Cardiac fibroblast (primary cell): ENCODE data around the gene FOXK1.
A peak's percentile ranks its signal among the peaks of the same experiment; 100 is the strongest.
"Not testable (repeated sequence)": the region's sequence is repeated elsewhere in the genome, so short reads cannot be mapped to it uniquely, and the experiment has no call there.

Experiments
- DNase-seq, 2 donors: peaks; one replicate each; pipeline versions ENCODE4 v3.0.0 to v3.0.0-alpha.2; 2010; ENCODE audit warnings: low read depth in 2 of 2
- H3K4me3 ChIP-seq, 2 donors: replicated peaks in 1 of 2; 1 replicate in 1 of 2; 2 replicates in 1 of 2; pipeline ENCODE4 v1.5.1; 2011; ENCODE audit warnings: low read depth in 2 of 2, low read length in 2 of 2, mild to moderate bottlenecking in 2 of 2, moderate library complexity in 1 of 2
- CTCF ChIP-seq: IDR thresholded peaks from one replicate; pipeline ENCODE4 v1.5.1; 2011; ENCODE audit warnings: low read depth, mild to moderate bottlenecking, low read length, inconsistent platforms

FOXK1 gene

DNA sequence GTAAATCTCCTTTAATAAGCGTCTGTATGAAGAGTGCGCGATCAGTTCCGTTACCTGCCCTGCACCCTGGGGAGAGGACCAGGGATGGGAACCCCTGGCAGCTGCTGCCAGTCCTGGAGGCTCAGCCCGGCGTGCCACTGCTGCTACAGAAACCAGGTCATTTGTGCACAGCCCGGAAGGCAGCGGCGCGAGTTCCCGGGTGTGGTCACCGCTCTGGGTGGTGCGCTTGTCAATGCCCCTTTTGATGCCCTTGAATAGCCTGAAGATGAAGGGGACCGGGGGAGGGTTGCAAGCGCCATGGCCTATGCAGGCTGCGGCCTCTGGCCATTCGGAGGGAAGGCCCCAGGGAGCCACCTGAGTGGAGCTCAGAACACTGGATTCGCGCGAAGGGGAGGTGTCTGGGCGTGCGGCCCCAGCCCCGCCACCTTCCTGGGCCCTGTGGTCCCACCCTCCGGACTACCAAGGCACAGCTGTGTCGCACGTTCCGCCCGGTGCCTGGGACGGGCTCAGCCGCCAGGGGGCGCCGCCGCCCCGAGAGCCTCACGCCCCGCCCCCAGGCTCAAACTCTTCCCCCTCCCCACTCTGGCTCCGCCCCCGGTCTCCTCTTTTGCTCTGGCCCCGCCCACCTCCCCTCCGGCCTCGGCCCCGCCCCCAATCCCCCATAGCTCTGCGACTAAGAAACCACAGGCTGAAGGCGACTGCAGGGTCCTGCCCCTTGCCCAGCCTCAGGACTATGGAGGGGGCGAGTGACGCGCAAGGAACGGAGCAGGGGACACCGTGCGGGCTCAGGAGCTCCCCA is 109.8 kb downstream of the FOXK1 start:
- TF ChIP-seq CTCF = peak; percentile 35
- no peak overlapping the region for H3K4me3 ChIP-seq
- DNase-seq = peak; percentile 52 to 64

DNA sequence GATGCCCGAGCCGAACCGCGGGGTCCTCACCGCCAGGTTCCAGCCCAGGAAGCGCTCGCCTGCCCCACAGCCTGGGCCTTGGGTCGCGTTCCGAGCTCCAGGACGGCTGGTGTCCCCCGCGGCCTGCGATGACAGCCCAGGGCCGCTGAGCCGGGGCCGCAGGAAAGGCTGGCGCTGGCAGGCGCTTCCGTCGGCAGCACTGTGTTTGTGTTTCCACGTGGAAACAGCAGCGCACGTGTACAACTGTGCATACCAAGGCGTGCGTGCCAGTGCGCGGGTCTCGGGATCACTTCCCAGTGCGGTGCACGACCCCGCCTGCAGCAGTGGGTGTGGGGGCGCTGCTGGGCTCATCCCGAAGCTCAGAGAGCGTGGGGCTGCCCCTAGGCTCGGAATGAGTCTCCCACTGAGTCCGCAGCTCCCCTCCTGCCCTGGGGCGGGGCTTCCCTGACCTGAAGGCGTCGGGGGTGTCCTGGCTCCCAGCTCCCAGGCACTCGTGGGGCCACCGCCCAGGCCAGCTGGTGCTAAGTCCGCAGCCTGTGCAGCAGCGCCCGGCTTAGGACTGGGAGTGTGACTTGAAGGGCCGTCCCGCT is 110.5 kb downstream of the FOXK1 start:
- H3K4me3 ChIP-seq = no peak overlapping the region
- no peak for TF ChIP-seq CTCF
- no peak for DNase-seq

DNA sequence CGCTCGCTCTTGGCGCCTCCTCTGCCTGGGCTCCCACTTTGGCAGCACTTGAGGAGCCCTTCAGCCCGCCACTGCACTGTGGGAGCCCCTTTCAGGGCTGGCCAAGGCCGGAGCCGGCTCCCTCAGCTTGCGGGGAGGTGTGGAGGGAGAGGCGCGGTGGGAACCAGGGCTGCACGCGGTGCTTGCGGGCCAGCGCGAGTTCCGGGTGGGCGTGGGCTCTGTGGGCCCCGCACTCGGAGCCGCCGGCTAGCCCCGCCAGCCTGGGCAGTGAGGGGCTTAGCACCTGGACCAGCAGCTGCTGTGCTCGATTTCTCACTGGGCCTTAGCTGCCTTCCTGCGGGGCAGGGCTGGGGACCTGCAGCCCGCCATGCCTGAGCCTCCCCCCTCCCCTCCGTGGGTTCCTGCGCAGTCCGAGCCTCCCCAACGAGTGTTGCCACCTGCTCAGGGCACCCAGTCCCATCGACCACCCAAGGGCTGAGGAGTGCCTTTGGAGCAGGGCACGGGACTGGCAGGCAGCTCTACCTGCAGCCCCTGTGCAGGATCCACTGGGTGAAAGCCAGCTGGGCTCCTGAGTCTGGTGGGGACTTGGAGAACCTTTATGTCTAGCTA is 111.4 kb downstream of the FOXK1 start:
- DNase-seq, H3K4me3 ChIP-seq: not testable (repeated sequence)

DNA sequence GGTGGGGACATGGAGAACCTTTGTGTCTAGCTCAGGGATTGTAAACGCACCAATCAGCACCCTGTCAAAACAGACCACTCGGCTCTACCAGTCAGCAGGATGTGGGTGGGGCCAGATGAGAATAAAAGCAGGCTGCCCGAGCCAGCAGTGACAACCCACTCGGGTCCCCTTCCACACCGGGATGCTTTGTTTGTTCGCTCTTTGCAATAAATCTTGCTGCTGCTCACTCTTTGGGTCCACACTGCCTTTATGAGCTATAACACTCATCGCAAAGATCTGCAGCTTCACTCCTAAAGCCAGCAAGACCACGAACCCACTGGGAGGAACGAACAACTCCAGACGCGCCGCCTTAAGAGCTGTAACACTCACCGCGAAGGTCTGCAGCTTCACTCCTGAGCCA is 112.1 kb downstream of the FOXK1 start:
- not testable (repeated sequence) for H3K4me3 ChIP-seq, DNase-seq

DNA sequence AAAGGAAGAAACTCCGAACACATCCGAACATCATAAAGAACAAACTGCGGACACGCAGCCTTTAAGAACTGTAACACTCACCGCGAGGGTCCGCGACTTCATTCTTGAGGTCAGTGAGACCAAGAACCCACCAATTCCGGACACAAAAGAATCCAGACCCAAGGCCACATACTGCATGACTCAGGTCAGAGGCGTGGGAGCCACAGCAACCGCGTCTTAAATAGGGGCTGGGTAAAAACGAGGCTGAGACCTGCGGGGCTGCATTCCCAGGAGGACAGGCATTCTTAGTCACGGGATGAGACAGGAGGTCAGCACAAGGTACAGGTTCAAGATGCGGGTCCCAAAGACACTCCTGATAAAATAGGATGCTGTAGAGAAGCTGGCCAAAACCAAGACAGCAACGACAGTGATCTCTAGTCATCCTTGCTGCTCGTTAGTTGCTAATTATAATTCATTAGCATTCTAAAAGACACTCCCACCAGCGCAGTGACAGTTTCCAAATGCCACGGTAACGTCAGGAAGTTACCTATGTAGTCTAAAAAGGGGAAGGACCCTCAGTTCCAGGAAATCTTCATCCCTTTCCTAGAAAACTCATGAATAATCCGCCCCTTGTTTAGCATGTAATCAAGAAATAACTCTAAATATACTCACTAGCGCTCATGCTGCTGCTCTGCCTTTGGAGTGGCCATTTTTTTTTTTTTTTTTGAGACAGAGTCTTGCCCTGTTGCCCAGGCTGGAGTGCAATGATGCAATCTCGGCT is 112.7 kb downstream of the FOXK1 start:
- H3K4me3 ChIP-seq = no peak overlapping the region
- DNase-seq = peak in 1 of 2 donors; percentile 18
- no peak for TF ChIP-seq CTCF

DNA sequence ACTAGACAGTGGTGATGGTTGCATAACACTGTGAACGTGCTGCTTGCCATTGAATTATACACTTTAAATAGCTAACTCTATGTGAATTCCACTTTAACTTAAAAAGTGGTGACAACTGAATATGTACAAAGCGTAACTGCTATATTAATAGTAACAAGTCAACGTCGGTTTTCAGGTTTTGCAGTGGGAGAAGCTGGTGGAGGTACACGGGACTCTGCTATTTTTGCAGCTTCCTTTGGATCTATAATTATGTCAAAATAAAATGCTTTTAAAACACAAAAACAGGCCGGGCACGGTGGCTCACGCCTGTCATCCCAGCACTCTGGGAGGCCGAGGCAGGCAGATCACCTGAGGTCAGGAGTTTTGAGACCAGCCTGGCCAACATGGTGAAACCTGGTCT is 114.4 kb downstream of the FOXK1 start:
- DNase-seq = no peak
- TF ChIP-seq CTCF = no peak
- no peak overlapping the region for H3K4me3 ChIP-seq

DNA sequence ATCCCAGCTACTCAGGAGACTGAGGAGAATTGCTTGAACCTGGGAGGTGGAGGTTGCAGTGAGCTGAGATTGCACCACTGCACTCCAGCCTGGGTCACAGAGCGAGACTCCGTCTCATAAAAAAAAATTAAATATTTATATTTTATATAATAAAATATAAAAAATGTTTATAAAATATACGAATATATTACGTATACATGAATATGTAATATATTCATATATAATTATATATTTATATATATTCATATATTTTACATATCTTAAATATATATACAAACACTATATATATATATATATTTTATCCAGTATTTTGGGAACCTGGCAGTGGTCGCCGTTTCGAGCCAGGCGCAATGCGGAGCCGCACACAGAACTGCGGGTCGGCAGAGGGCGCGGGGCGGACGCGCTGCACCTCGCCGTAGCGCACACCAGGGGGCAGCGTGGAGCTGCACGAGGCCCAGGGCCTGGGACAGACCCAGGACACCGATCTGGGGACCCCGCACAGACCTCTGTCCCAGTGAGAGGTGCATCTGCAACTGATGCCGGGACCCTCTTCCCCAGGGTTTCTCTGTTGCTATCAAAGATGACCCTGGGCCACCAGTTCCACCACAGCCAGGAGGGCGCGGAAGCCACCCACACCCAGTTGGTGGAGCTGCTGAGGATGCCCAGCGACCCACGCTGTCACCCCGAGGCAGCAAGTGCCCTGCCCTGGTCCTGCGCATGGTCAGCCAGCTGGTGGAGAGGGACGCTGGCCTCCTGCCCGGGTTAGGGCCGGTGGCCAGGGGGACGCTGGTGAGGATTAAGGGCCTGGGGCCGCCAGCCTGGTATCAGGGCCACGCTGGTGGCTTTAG is 116.0 kb downstream of the FOXK1 start:
- H3K4me3 ChIP-seq = no peak overlapping the region
- TF ChIP-seq CTCF = peak; percentile 79
- DNase-seq = peak; percentile 44 to 49
